ENCODE measurements around the gene GSPT1. TPM values are rescaled to one million over a fixed set of nuclear protein-coding genes. Genes with fewer than 3 reads are reported as not detected.
A peak's percentile ranks its signal among the peaks of the same experiment; 100 is the strongest.
"Not testable (repeated sequence)": the region's sequence is repeated elsewhere in the genome, so short reads cannot be mapped to it uniquely, and the experiment has no call there.

GSPT1 gene
- polyA plus RNA-seq, 3 donors: 100.0 to 117 (median 110) TPM

DNA sequence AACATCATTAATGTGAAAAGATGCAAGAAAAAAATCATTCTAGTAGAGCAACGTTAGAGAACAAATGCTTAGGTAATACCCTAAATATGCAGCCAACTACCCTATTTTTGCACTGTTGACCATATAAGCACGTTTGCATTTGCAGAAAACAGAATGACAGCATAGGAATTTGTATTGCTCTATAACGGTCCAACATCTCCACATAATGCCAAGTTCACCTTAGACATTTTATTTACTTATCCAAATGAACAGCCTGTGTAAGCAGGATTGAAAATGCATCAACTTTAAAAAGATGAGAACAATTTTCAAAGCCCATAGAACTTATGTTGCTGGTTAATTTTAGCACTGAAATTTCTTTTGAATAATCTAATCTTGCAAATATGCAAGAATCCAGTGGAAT lies 45.4 kb downstream of the GSPT1 start:
- DNase-seq: no peak

DNA sequence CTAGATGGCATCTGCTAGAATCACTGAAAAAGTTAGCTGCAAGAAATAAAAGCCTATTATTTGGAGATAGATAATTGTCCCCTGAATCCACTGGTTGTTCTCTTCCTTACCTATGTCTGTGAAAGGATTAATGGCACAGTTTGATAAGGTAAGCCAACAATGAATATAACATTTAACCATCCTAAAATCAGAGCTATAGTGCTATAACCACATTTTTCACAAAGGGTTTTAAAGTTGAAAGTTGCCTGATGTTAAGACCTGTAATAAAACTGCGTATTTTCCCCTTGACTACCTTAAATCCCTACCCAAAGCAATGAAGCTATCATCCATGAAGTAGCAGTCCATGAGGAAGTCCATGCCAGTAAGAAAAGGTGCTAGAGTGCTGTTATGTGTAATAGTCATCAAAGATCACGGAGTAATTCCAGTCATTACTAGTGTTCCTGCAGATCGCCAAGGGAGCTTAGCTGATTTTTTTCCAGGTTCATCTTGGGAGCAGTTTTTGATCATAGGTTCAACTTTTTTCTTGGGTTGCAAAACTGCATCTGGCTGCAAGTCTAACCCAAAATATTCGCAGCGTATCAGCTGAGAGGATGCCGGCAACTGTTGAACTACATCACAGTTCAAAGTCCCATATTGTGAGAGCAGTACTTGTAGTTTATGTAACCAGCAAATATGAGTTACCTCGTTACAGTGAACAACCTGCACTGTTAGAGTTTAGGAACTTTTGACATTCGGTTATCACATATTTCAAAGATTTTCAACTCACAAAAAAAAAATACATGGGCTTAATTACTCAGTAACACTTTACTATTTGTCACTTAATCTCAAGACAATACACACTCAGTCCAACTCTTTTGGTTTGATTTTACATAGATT lies 46.2 kb downstream of the GSPT1 start:
- no peak for DNase-seq

DNA sequence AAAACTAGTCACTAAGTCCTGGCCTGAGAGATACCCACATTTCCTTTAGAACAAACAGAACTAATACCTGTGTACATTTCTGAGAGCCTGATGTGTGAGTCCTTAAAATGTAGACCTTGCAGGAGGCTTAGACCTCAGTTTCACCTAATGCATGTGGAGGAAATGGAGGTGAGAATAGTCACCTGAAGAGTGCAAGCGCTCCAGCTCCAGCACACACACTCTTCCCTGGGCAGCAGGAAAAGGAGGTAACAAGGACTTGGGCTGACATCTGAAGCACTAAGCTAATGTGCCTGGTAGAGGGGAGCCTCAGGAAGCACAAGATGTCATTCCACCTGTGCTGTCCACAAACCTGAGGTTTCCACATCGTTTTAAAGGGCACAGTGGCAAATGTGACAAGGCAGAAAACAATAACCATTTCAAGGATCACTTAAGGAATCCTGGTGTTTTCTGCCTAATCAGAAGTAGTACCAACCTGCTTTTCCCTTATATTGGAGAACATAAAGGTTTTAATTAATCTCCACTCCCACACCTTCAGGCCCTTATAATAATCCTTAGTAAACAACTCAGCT lies 47.3 kb downstream of the GSPT1 start:
- DNase-seq: no peak

DNA sequence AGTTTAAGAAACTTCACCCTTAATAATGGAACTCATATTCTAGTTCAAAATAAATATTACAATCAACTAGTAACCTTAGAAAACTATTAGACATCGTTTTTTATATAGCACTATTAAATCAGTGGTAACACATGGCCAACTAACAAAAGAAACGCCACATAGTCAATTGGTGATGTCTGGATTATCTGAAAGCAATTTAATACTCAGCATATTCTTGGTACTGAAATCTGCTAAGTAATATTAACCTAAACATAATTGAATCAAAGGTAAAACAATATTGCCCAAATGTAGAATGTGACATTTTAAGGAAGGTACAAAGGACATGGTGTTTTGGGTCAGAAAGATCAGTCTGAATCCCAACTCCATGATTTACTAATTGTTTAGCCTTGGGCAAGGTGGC lies 53.3 kb downstream of the GSPT1 start:
- no peak for DNase-seq

DNA sequence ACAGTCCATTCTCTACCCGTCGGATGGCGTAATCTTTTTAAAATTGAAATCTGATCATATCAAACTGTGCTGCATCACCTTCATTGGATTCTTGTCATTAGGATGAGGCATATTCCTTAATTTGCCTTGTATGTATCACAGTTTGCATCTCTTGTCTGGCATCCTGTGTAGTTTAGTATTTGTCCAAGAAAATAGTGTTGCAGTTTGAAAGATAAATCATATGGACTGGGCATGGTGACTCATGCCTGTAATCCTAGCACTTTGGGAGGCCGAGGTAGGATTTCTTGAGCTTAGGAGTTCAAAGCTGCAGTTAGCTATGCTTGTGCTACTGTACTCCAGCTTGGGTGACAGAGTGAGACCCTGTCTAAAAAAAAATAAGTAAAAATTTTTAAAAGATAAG lies 58.6 kb downstream of the GSPT1 start:
- no peak for DNase-seq

DNA sequence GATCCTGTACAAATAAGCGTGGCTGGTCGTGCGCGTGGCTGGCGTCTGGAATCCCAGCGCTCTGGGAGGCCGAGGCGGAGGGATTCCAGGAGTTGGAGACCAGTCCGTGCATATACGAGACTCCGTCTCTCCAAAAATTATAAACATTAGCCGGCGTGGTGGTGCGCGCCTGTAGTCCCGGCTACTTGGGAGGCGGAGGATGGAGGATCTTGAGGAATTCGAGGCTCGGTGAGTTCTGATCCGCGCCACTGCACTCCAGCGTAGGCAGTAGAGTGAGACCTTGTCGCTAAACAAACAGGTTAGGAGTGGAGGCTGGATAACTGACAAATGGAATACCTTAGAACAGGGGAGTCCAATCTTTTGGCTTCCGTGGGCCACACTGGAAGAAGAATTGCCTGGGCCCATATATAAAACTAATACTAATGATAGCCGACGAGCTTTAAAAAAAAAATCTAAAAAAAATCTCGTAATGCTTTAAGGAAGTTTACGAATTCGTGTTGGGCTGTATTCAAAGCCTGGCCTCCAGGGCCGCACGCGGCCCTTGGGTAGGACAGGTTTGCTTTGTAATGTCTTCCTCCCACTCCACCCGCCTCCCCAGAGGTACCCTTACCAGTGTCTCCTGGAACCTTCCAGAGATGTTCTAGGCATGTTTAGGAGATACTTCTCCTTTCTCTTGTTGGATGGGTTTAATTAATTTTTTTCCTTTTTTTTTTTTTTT lies 63.5 kb downstream of the GSPT1 start:
- DNase-seq: peak; percentile 24

DNA sequence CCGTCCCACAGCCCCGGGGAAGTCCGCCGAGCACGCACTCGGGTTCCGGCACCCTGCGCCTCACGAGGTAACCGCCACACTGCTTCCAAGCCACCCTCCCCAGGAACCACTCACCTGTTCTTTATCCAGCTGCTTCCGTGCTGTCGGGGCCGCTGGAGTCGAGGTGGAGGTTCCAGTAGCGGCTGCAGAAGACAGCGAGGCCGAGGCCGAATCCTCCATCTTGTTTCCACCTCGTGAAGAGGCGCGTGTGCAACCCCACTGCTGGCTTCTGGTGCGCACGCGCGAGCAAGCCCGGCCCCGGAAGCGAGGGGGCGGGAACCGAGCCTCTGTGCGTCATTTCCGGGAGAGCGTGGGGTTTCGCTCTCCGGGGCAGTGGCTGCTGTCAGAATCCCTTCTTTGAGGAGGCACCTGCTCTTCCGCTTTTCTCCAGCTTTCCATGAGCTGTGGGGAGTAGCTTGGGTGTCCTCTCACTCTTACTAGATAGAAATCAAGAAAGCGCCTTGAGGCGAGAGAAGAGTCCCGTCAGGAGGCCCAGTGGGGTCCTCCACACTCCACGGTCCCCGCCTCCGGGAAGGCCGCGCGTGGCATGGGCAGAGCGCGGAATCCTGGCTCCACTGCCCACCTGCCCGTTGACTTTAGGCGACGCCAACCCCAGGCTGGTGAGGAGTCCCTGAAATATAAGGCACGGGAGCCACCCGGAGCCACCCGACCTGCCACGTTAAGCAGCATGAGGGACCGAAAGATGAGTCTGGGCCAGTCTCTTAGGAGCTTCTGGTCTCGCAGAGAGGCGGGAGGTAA lies 64.3 kb downstream of the GSPT1 start, which contains the start of gene RSL1D1:
Gene RSL1D1, minus strand, starts transcription at position 249 of the 798 bp plus-strand sequence. Its CDS starts 30 bp downstream, at position 219.
- DNase-seq: peak; percentile 95

DNA sequence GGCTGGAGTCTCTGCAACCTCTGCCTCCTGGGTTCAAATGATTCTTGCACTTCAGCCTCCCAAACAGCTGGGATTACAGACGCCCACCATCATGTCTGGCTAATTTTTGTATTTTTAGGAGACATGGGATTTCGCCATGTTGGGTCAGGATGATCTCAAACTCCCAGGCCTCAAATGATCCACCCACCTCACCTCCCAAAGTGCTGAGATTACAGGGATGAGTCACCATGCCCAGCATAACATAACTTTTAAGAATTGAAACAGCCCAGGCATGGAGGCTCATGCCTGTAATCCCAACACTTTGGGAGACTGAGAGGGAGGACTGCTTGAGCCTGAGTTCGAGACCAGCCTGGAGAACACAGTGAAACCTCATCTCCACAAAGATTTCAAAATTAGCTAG lies 66.9 kb downstream of the GSPT1 start:
- no peak for DNase-seq

DNA sequence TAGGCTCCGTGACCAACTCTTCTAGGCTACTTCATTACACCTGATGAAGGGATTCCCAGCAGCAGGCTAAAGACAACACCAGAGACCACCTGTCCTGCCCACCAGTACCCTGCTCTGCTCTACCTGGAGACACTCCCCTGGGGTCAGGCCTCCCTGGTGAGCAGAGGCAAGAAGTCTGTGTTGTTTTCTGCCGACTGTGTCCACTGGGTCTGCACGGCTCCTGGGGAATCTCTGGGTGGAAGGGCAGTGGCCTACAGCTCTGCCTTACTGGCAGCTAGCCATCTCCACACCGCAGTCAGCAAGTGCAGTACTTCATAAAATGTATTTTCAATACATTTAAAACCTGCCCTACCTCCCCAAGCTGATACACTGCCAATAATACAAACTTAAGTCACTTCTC lies 71.3 kb downstream of the GSPT1 start:
- DNase-seq: no peak

DNA sequence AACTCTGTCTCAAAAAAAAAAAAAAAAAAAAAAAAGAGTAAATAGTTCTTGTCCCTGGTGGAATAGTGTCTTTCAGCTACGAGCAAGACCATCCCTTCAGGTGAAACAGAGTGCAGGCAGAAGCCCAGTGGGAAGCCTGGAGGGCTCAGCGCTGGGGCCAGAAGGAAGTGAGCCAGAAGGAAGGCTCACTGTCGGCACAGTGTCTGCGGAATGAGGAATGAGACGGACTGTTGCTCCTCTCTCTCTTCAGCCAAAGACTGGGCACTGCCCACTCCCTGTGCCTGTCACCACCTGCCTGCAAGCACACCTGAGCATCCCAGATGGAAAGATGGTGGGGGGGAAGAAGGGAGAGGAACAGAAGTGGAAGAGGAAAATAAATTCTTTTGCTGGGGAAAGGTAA lies 71.9 kb downstream of the GSPT1 start:
- no peak for DNase-seq

DNA sequence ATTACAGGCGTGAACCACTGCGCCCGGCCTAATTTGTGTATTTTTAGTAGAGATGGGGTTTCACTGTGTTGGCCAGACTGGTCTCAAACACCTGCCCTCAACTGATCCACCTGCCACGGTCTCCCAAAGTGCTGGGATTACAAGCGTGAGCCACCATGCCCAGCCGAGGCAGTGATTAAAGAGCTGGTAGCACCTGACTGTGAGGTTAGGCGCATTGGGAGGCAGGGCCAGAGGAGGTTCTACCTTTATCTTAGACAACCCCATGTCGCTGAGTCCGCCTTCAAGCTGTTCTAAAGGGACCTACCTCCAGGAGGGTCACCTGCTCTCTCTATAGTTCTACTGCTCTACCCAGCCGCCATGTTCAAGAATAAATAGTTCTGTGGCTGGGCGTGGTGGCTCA lies 72.5 kb downstream of the GSPT1 start:
- no peak for DNase-seq

DNA sequence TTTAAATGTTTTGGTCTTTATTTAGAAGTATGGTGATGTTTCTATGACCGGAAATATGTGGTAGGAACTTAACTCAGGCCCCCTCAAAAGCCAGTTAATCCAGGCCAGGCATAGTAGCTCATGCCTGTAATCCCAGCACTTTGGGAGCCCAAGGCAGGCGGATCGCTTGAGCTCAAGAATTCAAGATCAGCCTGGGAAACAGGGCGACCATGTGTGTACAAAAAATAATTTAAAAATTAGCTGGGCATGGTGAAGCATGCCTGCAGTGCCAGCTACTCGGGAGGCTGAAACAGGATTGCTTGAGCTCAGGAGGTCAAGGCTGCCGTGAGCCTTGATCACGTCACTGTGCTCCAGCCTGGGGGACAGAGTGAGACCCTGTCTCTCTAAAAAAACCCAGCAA lies 74.7 kb downstream of the GSPT1 start:
- DNase-seq: no peak

DNA sequence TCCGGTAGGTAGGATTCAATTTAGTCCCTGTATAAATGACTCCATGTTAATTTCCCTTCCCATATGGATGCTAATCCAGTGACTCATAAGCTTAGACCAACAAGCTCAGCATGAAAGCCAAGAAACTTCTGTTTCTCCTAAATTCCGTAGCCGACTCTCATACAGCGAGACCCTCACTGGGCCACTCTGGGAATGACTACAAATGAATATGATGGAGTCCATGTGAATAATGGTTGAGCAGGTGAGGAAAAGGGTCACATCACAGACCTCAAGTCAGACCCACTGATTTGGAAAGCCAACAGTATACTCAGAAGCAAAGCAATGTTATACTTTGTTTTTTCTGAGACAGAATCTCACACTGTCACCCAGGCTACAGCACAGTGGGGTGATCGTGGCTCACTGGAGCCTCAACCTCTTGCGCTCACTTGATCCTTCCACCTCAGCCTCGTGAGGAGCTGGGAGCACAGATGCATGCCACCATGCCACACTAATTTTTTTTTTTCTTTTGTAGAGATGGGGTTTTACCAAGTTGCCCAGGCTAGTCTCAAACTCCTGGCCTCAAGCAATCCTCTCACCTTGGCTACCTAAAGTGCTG lies 79.0 kb downstream of the GSPT1 start:
- DNase-seq: no peak

DNA sequence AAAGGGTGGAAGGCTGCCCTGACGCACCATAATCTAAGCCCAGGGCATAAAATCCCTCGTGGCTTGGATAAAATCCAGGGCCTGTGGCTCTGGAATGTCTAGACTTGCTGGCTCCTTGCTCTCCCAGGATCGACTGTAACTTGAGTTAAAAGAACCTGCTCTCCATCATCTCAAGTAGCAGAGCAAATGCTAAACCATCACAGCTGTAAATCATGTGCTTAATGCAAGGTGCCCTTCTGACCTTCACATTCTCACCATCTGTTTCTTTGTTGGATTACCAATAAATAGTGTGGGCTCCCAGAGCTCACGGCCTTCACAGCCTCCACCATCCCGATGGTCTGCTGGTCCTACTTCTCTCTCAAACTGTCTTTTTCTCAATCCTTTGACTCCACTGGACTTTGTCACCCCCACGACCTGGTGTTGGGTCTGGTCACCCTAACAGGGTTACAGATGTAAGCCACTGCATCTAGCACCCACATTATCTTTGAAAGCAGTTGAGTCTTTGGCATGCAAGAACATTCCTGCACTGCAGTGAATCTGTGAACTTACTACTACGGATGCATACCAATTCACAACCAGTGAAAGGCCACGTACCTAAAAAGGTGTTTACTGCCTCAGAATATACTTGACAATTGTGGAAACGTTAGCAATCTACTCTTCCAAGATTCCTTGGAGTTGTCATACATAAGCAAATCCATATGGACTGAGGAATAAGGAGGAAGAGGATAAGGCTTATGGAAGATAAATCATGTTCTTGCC lies 79.7 kb downstream of the GSPT1 start:
- no peak for DNase-seq

DNA sequence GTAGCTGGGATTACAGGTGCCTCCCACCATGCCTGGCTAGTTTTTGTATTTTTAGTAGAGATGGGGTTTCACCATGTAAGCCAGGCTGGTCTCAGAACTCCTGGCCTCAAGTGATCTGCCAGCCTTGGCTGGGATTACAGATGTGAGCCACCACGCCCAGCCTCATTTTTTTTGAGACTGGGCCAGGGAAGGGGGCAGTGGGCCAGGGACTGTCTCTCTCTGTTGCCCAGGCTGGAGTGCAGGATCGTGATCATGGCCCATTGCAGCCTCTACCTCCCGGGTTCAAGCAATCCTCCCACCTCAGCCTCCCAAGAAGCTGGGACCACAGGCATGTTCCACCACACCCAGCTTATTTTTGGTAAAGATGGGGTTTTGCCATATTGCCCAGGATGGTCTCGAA lies 80.4 kb downstream of the GSPT1 start:
- no peak for DNase-seq

DNA sequence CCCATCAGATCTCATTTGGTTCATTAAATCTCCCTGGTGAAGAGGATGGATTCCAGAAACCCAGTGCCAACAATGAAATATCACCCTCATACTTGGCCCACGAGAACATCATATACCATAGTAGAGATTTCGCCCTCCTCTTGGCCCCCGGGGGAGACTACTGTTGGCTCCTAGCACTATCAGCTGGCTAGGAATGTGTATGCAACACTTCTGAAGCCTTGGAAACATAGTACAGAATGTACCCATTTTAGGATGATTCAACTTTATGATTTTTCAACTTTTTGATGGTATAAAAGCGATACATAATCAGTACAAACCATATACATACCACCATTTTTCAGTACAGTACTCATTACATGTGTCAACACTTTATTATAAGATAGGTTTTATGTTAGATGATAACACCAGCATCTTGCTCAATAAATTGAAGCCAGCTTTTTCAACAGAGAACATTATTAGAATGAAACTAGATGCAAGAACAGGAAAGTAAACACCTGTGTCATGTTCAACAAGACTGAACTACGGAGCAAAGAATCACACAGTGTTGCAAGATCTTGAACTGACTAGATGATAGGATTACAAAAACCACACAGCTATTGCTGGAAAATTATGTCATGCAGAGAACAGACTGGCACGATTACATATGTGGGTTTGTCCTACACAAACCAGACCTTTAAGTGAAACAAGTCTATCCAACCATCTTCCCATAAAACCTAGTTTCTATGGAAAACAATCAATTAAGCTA lies 81.6 kb downstream of the GSPT1 start:
- no peak for DNase-seq

DNA sequence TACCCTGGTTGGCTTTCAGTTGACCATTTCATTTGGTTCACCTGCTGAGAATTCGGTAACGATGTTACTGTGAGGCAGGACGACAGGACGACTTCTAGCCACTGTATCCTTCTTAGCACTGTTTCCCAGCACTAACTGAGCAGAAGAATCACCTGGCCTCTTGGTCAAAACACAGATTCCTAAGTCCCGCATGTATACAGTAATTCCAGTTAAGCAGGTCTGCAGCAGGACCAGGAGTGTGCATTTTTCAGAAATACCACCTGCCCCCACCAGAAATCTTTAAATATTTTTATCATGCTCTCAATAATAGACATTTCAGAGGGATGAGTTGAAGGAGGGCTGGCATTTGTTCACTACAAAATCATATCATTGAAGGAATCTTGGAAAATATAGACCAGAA lies 87.1 kb downstream of the GSPT1 start:
- no peak for DNase-seq

DNA sequence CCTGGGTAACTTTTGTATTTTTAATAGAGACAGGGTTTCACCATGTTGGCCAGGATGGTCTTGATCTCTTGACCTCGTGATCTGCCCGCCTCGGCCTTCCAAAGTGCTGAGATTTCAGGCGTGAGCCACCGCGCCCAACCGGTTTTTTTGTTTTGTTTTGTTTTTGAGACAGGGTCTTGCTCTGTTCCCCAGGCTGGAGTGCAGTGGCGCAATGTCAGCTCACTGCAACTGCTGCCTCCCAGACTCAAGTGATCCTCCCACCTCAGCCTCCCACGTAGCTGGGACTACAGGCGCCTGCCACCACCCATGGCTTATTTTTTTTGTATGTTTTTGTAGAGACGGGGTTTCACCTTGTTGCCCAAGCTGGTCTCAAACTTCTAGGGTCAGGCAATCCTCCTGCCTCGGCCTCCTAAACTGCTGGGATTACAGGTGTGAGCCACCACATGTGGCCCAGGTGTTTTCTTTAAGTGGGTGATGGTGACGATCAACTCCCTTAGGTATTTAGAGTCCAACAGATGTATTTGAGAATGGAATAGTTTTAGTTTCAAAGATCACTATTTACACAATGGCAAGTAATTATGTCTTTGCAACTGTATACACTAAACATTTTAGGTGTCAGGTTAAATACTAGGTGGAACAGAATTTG lies 90.1 kb downstream of the GSPT1 start:
- DNase-seq: not testable (repeated sequence)

DNA sequence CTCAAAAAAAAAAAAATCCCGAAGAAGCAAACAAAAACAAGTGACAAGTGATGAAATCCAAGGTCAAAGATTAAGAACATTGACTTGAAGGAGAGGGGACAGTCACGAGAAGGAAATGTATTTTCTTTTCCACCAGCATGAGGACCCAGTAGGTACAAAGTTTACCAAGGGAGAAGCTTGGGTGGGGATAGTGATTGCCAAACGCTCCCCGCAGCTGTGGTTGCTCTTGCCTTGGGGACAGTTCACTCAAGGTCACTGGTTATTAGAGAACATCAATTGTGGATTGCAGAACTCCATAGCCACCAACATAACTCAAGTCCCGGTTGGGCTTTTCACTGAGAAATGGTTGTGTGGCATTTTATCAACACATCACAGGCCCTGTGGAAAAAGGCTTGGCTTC lies 91.4 kb downstream of the GSPT1 start:
- no peak for DNase-seq

DNA sequence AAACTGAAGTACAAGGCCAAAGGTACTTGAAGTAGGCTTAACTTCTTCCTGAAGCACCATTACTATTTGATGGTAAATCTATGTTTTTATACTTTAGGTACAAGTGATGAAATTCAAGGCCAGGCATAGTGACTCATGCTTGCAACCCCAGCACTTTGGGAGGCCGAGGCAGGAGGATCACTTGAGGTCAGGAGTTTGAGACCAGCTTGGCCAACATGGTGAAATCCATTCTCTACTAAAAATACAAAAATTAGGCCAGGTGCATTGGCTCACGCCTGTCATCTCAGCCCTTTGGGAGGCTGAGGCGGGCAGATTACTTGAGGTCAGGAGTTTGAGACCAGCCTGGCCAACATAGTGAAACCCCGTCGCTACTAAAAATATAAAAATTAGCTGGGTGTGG lies 92.1 kb downstream of the GSPT1 start:
- not testable (repeated sequence) for DNase-seq
